Measurements from ENCODE around the gene RNF32. TPM values are rescaled to one million over a fixed set of nuclear protein-coding genes. Genes with fewer than 3 reads are reported as not detected.
"Not testable (repeated sequence)": the region's sequence is repeated elsewhere in the genome, so short reads cannot be mapped to it uniquely, and the experiment has no call there.

The RNF32 gene
- total RNA-seq, 4 donors from 2014 or later: 1.3 to 3.8 (median 2.1) TPM; not detected in 1

DNA sequence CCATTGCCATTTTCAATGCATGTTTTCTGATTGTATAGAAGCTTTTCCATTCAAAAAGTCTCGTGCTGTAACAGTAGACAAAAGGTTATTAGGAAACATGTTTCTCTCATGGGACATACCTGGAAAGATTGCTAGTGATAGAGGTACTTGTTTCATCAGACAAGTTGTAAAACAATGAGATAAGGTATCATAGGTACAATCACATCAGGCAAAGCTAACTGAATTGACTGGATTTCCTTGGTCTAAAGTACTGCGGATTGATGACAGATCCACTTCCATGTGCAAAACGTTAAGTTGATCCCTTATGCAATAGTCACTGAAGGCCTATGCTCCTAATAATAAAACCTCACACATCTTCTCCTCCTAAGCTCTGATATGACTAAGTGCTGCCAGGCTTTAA lies 6.5 kb upstream of the RNF32 start:
- peak overlapping the region in 1 of 4 donors; percentile 27 for H3K27ac ChIP-seq
- no peaks in the 10 kb centered on the region for H3K4me1 ChIP-seq
- no peak for DNase-seq
- TF ChIP-seq POLR2A (IDR thresholded peaks at IDR 0.05): no peak
- TF ChIP-seq, protein P1, sequence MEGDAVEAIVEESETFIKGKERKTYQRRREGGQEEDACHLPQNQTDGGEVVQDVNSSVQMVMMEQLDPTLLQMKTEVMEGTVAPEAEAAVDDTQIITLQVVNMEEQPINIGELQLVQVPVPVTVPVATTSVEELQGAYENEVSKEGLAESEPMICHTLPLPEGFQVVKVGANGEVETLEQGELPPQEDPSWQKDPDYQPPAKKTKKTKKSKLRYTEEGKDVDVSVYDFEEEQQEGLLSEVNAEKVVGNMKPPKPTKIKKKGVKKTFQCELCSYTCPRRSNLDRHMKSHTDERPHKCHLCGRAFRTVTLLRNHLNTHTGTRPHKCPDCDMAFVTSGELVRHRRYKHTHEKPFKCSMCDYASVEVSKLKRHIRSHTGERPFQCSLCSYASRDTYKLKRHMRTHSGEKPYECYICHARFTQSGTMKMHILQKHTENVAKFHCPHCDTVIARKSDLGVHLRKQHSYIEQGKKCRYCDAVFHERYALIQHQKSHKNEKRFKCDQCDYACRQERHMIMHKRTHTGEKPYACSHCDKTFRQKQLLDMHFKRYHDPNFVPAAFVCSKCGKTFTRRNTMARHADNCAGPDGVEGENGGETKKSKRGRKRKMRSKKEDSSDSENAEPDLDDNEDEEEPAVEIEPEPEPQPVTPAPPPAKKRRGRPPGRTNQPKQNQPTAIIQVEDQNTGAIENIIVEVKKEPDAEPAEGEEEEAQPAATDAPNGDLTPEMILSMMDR (IDR thresholded peaks at IDR 0.05): no peak
- H3K27me3 ChIP-seq: no peaks in the 10 kb centered on the region
- peaks cover 0 to 9% (median 0%) of the 10 kb centered on the region in 4 donors for H3K9me3 ChIP-seq
- H3K36me3 ChIP-seq: no peaks in the 10 kb centered on the region
- no peak overlapping the region for H3K4me3 ChIP-seq

DNA sequence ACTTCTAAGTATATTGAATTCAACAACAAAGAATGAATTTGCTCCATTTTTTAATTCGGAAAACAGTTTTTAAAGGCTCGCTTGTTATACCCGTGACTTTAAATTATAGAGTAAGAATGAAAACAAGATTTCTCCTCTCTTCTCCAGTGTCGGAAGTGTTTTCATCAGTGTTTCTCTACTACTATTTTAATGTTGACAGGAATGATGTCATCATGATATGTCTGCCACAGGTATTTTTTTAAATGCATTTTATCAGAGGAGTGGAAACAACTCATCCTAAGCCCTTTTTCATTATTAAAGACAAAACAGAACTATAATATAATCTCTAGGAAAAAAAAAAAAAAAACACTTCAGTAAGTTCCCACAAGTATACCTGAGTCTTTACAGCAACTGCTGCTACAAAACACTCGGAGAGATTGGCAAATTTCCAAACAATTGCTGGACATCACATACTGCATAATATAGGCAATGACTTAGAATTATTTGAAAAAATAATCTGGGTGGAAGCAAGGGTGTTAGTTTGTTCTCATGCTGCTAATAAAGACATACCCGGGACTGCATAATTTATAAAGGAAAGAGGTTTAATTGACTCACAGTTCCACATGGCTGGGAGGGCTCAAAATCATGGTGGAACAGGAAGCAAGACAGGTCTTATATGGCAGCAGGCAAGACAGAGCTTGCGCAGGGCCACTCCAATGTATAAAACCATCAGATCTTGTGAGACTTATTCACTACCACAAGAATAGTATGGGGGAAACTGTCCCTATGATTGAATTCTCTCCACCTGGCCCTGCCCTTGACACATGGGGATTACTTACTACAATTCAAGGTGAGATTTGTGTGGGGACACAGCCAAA lies 4.8 kb upstream of the RNF32 start:
- Histone ChIP-seq H3K4me3 (no peak overlapping the region), H3K4me1 (peaks cover 0 to 9% (median 0%) of the 10 kb centered on the region in 4 donors), H3K27ac (no peak overlapping the region), H3K9me3 (no peaks in the 10 kb centered on the region), H3K36me3 (no peaks in the 10 kb centered on the region), H3K27me3 (no peaks in the 10 kb centered on the region)
- no peak for TF ChIP-seq POLR2A (IDR thresholded peaks at IDR 0.05)
- TF ChIP-seq, protein P1 (IDR thresholded peaks at IDR 0.05): no peak
- no peak for DNase-seq

DNA sequence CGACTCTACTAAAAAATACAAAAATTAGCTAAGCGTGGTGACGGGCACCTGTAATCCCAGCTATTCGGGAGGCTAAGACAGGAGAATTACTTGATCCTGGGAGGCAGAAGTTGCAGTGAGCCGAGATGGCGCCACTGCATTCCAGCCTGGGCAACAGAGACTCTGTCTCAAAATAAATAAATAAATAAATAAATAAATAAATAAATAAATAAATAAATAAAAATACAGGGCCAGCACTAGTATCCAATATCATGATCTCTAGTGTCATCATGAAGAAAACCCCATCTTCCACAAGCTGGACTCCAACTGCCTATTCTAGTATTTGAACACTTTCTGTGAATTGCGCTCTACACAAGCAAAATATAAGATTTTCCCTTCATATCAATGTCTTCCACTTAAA lies 3.5 kb upstream of the RNF32 start:
- H3K27ac ChIP-seq, H3K27me3 ChIP-seq, DNase-seq, H3K4me1 ChIP-seq, H3K36me3 ChIP-seq, H3K9me3 ChIP-seq, H3K4me3 ChIP-seq: not testable (repeated sequence)

DNA sequence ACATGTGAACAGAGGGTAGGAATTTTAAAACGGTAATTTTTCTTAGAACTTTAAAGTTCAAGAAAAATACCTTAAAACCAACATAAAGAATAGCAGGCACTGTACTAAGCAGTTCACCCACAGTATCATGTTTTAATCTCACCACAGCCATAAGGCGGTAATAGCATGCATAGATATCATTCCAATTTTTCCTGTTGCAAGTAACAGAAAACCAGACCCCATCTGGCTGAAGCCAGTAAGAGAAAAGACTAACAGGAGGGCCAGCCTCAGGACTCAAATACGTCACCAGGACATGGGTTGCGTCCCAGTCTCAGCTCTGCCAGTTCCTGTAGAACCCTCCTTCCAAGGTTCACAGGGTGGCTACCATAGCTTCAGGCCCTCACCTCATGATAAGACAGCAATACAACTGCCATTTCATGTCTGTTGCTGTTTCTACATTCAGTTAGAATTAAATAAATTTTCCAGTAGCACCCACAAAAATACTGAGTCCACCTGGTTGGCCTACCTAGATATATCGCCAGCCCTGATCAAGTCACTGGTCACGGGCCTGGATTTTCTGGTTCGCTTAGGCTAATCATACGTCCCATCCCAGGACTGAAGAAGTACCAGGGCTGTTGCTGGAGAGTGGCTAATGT lies 2.0 kb upstream of the RNF32 start:
- H3K4me3 ChIP-seq: no peak overlapping the region
- H3K27me3 ChIP-seq: no peaks in the 10 kb centered on the region
- H3K9me3 ChIP-seq: no peaks in the 10 kb centered on the region
- H3K27ac ChIP-seq: no peak overlapping the region
- H3K4me1 ChIP-seq: peaks cover 0 to 9% (median 0%) of the 10 kb centered on the region in 4 donors
- no peak for TF ChIP-seq POLR2A (IDR thresholded peaks at IDR 0.05)
- no peaks in the 10 kb centered on the region for H3K36me3 ChIP-seq
- DNase-seq: no peak

DNA sequence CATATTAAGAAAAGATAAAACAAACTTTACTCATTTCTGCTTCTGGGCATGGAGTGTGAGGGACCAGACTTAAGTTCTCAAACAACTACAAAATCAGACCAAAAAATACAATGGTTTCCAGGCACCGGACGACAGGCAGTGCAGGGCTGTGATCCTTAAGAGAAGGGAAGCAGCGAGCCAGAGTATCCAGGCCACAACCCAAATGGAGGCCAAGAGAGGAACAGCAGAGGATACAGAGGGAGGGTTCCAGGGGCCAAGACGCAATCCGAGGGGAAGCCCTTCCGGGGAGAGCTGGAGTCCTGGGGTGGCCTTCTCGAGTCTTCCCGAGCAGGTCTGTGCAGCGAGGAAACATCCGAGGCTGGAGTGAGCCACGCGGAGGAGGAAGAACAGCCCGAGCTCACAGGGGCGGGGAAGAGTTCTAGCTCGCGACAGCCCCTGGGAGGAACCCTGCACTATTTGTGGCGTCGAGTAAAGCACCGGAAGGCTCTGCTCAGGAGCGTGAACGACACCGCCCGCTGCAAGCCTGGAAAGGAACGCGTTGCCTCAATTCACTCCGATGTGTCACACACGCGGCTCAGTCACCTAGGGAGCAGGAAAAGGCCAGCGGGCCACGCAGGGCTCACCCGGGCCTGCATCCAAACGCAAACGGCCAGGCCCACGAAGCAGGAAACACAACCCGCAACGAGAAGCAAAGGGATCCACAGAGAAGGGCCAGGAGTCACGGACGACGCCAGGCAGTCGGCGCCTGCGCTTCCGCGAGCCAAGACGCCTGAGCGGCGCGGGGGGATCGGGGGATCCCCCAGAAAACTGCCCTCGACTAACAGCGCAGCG lies 933 bp upstream of the RNF32 start:
- Histone ChIP-seq H3K4me3 (peak overlapping the region; percentile 66 to 78 (median 76)), H3K27me3 (no peaks in the 10 kb centered on the region), H3K4me1 (peaks cover 0 to 9% (median 0%) of the 10 kb centered on the region in 4 donors), H3K36me3 (no peaks in the 10 kb centered on the region), H3K27ac (peak overlapping the region; percentile 74 to 89 (median 82)), H3K9me3 (no peaks in the 10 kb centered on the region)
- DNase-seq: peak in 1 of 3 donors; percentile 51
- TF ChIP-seq, protein P1 (IDR thresholded peaks at IDR 0.05): no peak
- TF ChIP-seq POLR2A (IDR thresholded peaks at IDR 0.05): no peak

DNA sequence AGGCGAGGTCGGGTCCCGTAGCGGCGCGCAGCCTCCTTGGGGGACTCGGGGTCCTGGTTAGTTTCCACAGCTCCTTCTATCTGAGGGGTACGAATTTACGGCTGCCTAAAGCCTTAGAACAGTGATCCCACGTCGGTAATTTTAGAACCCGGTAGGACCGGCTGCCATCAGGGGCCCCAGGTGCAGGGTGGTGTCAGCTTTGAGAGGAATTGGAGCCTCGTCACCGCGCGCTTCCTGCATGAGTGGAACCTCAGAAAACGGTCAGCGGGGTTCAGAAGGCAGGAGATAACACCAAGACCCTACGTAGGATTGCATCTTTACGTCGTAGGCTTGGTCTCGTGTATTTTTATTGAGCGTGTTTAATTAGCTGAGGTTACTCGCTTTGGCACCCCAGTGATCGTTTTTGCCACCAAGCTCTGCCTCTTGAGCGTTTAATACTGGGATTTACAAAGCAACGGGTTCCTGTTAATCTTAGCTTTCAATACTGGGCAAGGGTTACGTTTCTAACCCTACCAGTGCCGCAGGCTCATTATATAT lies 443 bp downstream of the RNF32 start:
- Histone ChIP-seq H3K4me1 (peaks cover 0 to 9% (median 0%) of the 10 kb centered on the region in 4 donors), H3K4me3 (peak overlapping the region; percentile 66 to 78 (median 76)), H3K27me3 (no peaks in the 10 kb centered on the region), H3K36me3 (no peaks in the 10 kb centered on the region), H3K9me3 (no peaks in the 10 kb centered on the region), H3K27ac (peak overlapping the region; percentile 74 to 89 (median 82))
- DNase-seq: peak in 2 of 3 donors; percentile 48 to 81
- no peak for TF ChIP-seq POLR2A (IDR thresholded peaks at IDR 0.05)
- TF ChIP-seq, protein P1 (IDR thresholded peaks at IDR 0.05): no peak

Measured in Peyer's patch (tissue), 4 donors.